ENCODE measurements around the gene NR1I3.

Gene NR1I3

DNA sequence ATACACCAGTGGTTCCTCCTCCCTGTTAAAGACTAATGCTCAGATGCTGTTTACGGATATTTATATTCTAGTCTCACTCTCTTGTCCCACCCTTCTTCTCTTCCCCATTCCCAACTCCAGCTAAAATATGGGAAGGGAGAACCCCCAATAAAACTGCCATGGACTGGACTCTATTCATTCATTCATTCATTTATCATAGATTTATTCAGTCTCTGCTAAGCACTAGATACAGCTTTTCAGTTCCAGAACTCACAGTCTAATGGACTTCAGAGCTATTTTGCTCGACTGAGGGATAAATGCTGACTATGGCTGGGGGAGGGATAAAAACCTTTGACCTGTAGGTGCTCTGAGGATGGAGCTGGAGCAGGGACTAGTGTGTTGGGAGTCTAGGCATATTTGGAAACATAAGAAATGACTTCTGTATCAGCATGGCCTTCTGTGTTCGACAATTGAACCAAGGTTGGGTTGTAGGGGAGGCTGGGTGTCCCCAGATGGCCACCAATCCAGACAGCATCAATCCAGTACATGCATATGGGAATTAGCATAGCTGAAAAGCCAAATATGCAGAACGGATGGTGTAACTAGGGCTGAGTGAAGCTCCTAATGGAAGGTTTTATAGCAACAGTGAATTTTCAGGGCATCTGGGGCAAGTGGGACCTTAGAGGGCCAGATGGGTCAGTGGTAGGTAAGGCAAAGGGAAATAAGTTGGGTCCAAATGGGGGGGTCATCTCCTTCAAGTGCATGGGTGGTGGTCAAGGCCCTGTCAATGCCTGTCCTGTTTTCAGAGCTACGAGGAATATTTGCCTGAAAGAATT is 18.7 kb downstream of the NR1I3 start:
- in situ Hi-C loops (cut with HindIII; ENCODE audit: low sequenced_read_pairs), result loop anchor here (25.0 kb wide), 1 partner anchor 143 kb away; the partner anchor contains the start of gene CFAP126

DNA sequence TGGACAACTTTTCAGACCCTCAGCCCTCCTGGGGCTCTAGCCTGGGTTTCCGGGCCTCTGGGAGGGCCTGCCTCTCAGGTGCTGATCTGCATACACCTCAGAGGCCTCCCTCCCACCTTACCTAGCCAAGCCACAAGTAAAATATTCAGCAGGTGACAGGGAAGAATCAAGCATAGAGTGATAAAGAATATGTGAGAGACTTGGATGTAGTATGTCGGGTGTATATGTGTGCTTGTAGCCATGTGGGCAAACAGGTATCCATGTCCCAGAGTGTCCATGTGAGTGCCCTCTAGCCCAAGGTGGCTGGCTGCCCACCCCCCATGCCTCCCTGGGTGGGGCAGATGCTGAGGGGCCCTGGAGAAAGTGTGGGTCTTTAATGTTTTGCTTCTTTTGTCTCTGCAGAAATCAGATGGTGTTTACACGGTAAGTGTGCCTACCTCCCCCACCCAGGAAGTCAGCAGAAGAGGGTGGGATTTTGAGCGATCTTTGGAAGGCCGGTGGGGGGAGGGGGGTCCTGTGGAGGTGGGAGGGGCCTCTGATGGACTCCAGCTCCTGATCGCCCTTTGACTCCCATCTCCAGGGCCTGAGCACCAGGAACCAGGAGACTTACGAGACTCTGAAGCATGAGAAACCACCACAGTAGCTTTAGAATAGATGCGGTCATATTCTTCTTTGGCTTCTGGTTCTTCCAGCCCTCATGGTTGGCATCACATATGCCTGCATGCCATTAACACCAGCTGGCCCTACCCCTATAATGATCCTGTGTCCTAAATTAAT is 19.5 kb downstream of the NR1I3 start:
- in situ Hi-C loops (cut with HindIII; ENCODE audit: low sequenced_read_pairs), result loop anchor here (25.0 kb wide), 1 partner anchor 144 kb away; the partner anchor contains the start of gene CFAP126

- in situ Hi-C loops (cut with HindIII; ENCODE audit: low sequenced_read_pairs), result loop anchor here (25.0 kb wide), 1 partner anchor 144 kb away; the partner anchor contains the start of gene CFAP126
These were observed 20.2 kb downstream of the NR1I3 start for GRCh38 chr1:161217831-161218230.

- in situ Hi-C loops (cut with HindIII; ENCODE audit: low sequenced_read_pairs), result loop anchor here (25.0 kb wide), 1 partner anchor 145 kb away; the partner anchor contains the start of gene CFAP126
These were observed 20.9 kb downstream of the NR1I3 start for GRCh38 chr1:161216945-161217712.

GRCh38 chr1:161215076-161215475 is 22.9 kb downstream of the NR1I3 start, which contains the start of gene FCER1G:
Gene FCER1G (plus strand): TSS chr1:161215295. CDS start chr1:161215322, 27 bp downstream.
- in situ Hi-C loops (cut with HindIII; ENCODE audit: low sequenced_read_pairs), result loop anchor here (25.0 kb wide), 1 partner anchor 147 kb away; the partner anchor contains the start of gene CFAP126

DNA sequence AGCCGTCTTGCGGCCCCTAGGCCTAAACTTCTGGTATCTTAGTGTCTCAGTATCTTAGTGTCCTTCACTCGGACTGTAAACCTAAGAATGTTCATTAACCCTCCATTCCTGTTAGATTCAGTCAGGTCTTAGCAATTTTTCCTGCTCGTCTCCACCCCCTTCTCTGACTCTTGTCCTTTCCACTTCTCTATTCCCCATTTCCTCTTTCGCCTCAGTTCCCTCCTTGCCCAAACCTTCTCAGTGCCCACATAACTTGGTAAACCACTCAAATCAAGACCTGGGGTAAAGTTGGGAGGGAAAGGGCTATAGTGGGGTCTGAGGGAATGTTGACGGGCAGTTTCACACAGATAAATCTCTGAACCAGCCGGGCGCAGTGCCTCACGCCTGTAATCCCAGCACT is 23.6 kb downstream of the NR1I3 start:
- in situ Hi-C loops (cut with HindIII; ENCODE audit: low sequenced_read_pairs), result loop anchor here (25.0 kb wide), 1 partner anchor 148 kb away; the partner anchor contains the start of gene CFAP126

DNA sequence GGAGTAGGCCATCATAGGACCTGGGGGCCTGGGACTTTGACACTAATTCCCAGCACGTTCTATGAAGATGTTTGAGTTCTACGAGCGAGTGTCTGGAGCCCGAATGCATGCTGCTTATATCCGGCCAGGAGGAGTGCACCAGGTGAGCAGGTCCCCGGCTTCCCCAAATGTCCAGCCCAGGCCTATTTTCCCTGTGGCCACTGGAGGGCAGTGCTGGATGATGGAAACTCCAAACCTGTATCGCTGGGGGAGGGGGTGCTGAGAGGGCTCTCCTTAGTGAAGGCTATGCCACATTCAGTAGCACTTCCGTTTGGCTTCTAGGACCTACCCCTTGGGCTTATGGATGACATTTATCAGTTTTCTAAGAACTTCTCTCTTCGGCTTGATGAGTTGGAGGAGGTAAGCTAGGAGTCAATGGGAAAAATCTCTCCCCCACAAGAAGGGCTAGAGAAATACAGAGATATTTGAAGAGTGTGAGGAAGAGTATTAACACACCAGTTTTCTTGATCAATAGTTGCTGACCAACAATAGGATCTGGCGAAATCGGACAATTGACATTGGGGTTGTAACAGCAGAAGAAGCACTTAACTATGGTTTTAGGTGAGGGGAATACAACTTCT is 28.1 kb downstream of the NR1I3 start:
- in situ Hi-C loops (cut with HindIII; ENCODE audit: low sequenced_read_pairs), result loop anchor here (25.0 kb wide), 1 partner anchor 152 kb away; the partner anchor contains the start of gene CFAP126

GRCh38 chr1:161207173-161207572 is 30.8 kb downstream of the NR1I3 start:
- in situ Hi-C loops (cut with HindIII; ENCODE audit: low sequenced_read_pairs), result loop anchor here (25.0 kb wide), 1 partner anchor 155 kb away; the partner anchor contains the start of gene CFAP126

DNA sequence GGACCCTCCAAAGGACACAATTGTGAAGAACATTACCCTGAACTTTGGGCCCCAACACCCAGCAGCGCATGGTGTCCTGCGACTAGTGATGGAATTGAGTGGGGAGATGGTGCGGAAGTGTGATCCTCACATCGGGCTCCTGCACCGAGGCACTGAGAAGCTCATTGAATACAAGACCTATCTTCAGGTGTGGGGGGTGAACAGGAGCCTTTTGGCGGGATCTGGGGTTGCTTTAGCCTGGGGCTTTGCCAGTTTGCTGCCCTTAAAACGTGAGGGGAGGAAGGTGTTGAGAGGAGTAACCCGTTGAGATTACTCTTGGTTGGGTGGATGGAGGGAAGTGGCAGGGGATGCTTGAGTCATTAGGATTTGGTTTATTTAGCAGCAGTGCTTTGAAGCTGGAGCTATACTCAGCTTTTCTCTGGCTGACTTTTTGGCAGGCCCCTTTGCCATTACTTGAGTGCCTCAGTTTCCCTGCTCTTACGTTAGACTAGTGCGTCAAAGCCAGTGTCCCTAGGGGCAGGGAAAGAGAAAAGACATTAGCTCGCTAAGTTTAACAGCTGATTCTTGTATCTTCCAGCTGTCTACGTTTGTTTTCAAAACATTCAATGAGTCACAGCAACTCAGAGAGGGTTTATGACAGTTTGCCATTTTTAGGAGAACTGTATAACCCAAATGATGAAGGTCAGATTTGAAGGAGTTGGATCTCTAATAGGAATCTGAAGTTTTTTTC is 31.4 kb downstream of the NR1I3 start:
- in situ Hi-C loops (cut with HindIII; ENCODE audit: low sequenced_read_pairs), result loop anchor here (25.0 kb wide), 1 partner anchor 156 kb away; the partner anchor contains the start of gene CFAP126

DNA sequence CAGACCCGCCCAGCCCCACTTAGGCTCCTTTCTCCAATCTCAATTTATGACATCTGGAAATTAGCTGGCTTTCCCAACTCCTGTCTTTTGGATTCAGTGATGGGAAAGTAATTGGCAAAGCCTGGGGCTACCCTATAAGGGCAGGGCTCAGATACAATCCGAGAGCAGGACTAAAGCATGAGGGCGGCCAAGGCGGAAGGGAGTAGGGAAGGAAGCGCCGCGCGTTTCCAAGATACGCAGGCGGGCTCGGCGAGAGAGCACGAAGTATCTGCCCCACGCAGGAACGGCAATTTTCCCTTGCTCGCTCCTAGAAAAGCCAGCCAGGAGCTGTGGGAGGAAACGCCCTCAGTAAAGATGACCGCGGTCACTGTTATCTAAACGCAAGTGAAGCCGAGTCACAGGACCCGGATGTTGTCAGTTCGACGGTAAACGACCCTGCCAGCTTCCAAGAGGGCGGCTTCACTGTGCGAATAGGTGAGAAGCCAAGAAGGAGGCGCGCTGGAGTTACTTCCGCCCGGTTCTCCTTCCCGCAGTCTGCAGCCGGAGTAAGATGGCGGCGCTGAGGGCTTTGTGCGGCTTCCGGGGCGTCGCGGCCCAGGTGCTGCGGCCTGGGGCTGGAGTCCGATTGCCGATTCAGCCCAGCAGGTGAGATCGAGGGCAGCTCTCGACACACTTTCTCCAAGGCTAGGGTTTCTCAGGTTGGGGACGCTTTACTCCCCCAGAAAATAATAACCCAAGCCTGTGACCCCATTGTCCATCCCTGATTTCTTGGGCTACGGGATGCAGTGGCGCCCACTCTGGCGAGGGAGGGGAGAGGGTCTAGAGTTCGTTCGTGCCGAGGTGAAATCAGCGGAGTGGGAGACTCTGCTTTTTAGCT is 35.9 kb downstream of the NR1I3 start, which contains the start of gene NDUFS2:
NDUFS2 (plus strand) TSS at position 532 of the 877 bp plus-strand sequence; CDS start at position 551, 19 bp downstream.
- in situ Hi-C loops (cut with HindIII; ENCODE audit: low sequenced_read_pairs), result loop anchor here (25.0 kb wide), 1 partner anchor 160 kb away; the partner anchor contains the start of gene CFAP126

- in situ Hi-C loops (cut with HindIII; ENCODE audit: low sequenced_read_pairs), result loop anchor here (25.0 kb wide), 1 partner anchor 161 kb away; the partner anchor contains the start of gene CFAP126
These were observed 36.8 kb downstream of the NR1I3 start for GRCh38 chr1:161200992-161201835.

GRCh38 chr1:161200421-161200991 is 37.5 kb downstream of the NR1I3 start:
- in situ Hi-C loops (cut with HindIII; ENCODE audit: low sequenced_read_pairs), result loop anchor here (25.0 kb wide), 1 partner anchor 162 kb away; the partner anchor contains the start of gene CFAP126

- in situ Hi-C loops (cut with HindIII; ENCODE audit: low sequenced_read_pairs), result loop anchor here (25.0 kb wide), 1 partner anchor 163 kb away; the partner anchor contains the start of gene CFAP126
These were observed 38.4 kb downstream of the NR1I3 start for GRCh38 chr1:161199506-161200139.

DNA sequence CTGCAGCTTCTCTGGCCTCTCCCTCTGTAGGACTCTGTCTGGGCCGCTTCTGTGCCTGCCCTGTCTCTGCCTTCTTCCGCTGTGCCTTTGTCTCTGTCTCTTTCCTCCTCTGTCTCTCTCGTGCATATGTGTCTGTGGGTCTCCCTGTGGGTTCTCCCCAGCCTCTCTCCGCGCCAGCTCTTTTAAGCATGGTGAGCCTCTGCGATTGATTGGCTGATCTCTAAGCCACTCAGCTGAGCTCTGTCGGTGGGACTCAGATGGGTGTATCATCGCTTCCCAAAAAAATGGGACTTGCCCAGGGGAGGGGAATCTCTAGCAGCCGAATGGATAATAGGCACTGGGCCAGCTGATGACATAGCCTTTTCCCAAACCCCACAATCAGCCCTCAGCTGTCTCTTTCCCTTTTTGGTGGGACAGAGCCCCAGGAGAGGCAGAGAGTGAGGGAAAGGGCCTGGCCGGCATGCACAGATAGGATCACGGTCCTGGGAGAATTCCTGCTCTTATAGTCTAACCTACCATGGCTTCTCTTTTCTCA is 39.0 kb downstream of the NR1I3 start, which contains the start of gene ADAMTS4:
ADAMTS4 (minus strand) TSS at position 158 of the 535 bp plus-strand sequence. CDS start 427 bp downstream, outside the sequence.
- in situ Hi-C loops (cut with HindIII; ENCODE audit: low sequenced_read_pairs), result no loop called here

DNA sequence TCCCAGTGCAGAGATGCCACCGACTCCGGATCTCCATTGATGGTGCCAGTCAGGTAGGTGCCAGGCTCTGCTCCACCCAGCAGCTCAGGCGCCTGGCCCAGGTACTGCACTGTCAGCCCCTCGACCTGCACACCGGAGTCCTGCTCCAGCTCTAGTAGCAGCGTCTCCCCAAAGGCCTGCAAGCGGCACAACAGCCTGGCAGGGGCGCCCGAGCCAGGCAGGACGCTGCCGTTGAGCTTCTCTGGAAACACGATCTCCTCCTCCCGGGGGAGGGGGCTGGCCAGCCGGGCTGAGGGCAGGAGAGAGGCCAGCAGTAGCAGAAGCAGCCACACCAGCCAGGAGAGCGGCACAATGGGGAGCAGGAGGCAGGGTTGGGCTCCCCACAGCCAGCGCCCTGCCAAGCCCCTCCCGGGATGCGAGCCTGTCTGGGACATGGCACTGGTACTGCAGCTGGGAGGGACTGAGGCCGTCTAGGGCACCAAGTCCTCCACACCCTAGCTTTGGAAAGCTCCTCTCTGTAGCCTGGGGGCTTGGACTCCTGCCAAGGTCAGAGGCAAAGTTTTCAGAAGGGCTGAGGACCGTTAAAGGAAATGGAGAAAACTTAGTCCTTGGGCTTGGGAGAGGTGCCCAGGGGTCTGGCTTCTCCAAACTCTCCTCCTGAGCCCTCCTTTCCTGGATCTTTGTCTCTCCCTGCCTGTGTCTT is 39.7 kb downstream of the NR1I3 start:
- in situ Hi-C loops (cut with HindIII; ENCODE audit: low sequenced_read_pairs), result no loop called here
